Pancreas (tissue), 10 donors: ENCODE results near the gene SPACA6. TPM values are rescaled to one million over a fixed set of nuclear protein-coding genes. Genes with fewer than 3 reads are reported as not detected.
"Not testable (repeated sequence)": the region's sequence is repeated elsewhere in the genome, so short reads cannot be mapped to it uniquely, and the experiment has no call there.

Experiments
- ATAC-seq, 4 donors: fragments of 200-7000 bp; cut with Tn5 transposase; one replicate each; pipeline versions ENCODE4 v1.8.0 to v1.9.1; 2020; ENCODE audit warnings: mild to moderate bottlenecking in 4 of 4, moderate library complexity in 4 of 4
- DNase-seq, 6 donors: peaks; one replicate each; pipeline ENCODE4 v3.0.0-alpha.2; 2020
- FAIRE-seq: peaks from 2 replicates; lab custom pipeline; 2012; peaks lifted over from hg19 to GRCh38; lab: Jason Lieb, UNC
- H3K27ac ChIP-seq, 4 donors: fragments of 200-600 bp; sonication (generic); 1 replicate in 3 of 4; 2 replicates in 1 of 4; pipeline versions ENCODE4 v1.5.0 to v1.8.0; 2020
- H3K27me3 ChIP-seq, 4 donors: fragments of 200-600 bp; one replicate each; pipeline ENCODE4 v1.8.0; 2021
- H3K36me3 ChIP-seq, 3 donors: fragments of 200-600 bp; sonication (generic) in 1 of 3; one replicate each; pipeline versions ENCODE4 v1.5.0 to v1.8.0; 2020 to 2021
- H3K4me1 ChIP-seq, 3 donors: fragments of 200-600 bp; one replicate each; pipeline ENCODE4 v1.8.0; 2021
- H3K4me3 ChIP-seq, 4 donors: fragments of 200-600 bp; sonication (generic) in 2 of 4; one replicate each; pipeline versions ENCODE4 v1.5.0 to v1.8.0; 2020 to 2021
- H3K9me3 ChIP-seq, 4 donors: fragments of 200-600 bp; one replicate each; pipeline ENCODE4 v1.8.0; 2021
- CTCF ChIP-seq, 4 donors: fragments of 200-600 bp; sonication (generic) in 3 of 4; IDR thresholded peaks; one replicate each; pipeline versions ENCODE4 v1.5.0 to v1.8.0; 2021; ENCODE audit warnings: antibody characterized with exemption in 4 of 4
- WGBS, 2 donors: extraction: QIAGEN DNeasy Blood & Tissue Kit; methylation state at CpG; one replicate each; pipeline ENCODE4 v1.1.7; 2013; 5-methylcytosine and 5-hydroxymethylcytosine counted together
- intact Hi-C, 3 donors: fragments of 100-400 bp; cut with DNase I; formaldehyde crosslinking; loops; one replicate each; pipeline versions ENCODE4 v1.11.1 to v1.14.2; 2022
- polyA plus RNA-seq, 2 donors: library from polyadenylated mRNA; stranded (reverse); fragments of 200-250 nt; gene quantifications; one replicate each; pipeline ENCODE4 v1.2.3, GENCODE V29; 2013
- total RNA-seq, 6 donors: library from RNA; stranded (reverse); fragmentation: NEBNext Ultra II Directional in 4 of 6; extraction: Animal tissue kit (Norgen Biotek cat#: 25700) in 4 of 6; gene quantifications; one replicate each; pipeline versions ENCODE4 v1.2.1 to v1.2.4, GENCODE V29; 2021 to 2023
- donor health status: healthy with polysubstance abuse.
- donor health status: DM: no; HTN: no; CAD: no; lungs with moderate emphysema.
- donor health status: DM: no; HTN: no; CAD: no.
- donor health status: control.
- donor health status: control.
- donor health status: Bipolar disorder and iron deficiency.
- donor health status: DM: yes; HTN: yes; CAD: no.
- donor health status: DM: no; HTN: no; CAD: no.
- donor health status: DM: no; HTN: no; CAD: no.
- donor health status: DM: yes; HTN: yes; CAD: no.

Gene SPACA6
- total RNA-seq = 10 to 100 TPM in 1 of 6 donors, 1 to 10 TPM in 5; 3.8 to 12.4 (median 5.9) TPM
- 10 to 100 TPM; 27.2 to 29.4 TPM for polyA plus RNA-seq

GRCh38 chr19:51693260-51693659 lies at the start of gene SPACA6:
SPACA6 (plus strand) TSS chr19:51693330; CDS start chr19:51693527, 197 bp downstream.
- FAIRE-seq = no peak
- Histone ChIP-seq H3K4me1 (no peaks in the 10 kb centered on the region), H3K27me3 (no peaks in the 10 kb centered on the region), H3K36me3 (no peaks in the 10 kb centered on the region), H3K9me3 (no peaks in the 10 kb centered on the region), H3K27ac (no peak within 1 kb of the TSS), H3K4me3 (peak within 1 kb of the TSS in 2 of 4 donors; percentile 11 to 69)
- TF ChIP-seq CTCF (IDR thresholded peaks at IDR 0.05) = no peak
- intact Hi-C loops = no loop called here
- WGBS, 2 donors = 71 to 78% methylated on average over 8 of the region's 8 CpGs
- peak in 1 of 6 donors; percentile 26 for DNase-seq
- ATAC-seq = no peak

GRCh38 chr19:51644636-51645271 lies 48.4 kb upstream of the SPACA6 start:
- H3K4me3 ChIP-seq = no peak overlapping the region
- ATAC-seq = peak in 1 of 4 donors; percentile 46
- FAIRE-seq = no peak
- no peaks in the 10 kb centered on the region for H3K4me1 ChIP-seq
- intact Hi-C loops = no loop called here
- 29 to 33% methylated on average over 11 of the region's 11 CpGs for WGBS, 2 donors
- no peaks in the 10 kb centered on the region for H3K36me3 ChIP-seq
- peaks cover 0 to 3% (median 0%) of the 10 kb centered on the region in 4 donors for H3K27me3 ChIP-seq
- H3K27ac ChIP-seq = no peak overlapping the region
- no peak for TF ChIP-seq CTCF (IDR thresholded peaks at IDR 0.05)
- no peaks in the 10 kb centered on the region for H3K9me3 ChIP-seq
- no peak for DNase-seq

- DNase-seq, H3K9me3 ChIP-seq, H3K4me1 ChIP-seq, intact Hi-C loops, H3K4me3 ChIP-seq, H3K36me3 ChIP-seq, H3K27me3 ChIP-seq, H3K27ac ChIP-seq, FAIRE-seq: not testable (repeated sequence)
- 41 to 44% methylated on average over 2 to 6 of the region's 10 CpGs for WGBS, 2 donors
- ATAC-seq = peak in 2 of 4 donors; percentile 30 to 68
Observed at GRCh38 chr19:51646730-51647129, 46.4 kb upstream of the SPACA6 start, which contains the start of gene SIGLEC14. SIGLEC14 (minus strand) TSS chr19:51646825; CDS start chr19:51646759, 66 bp downstream.

- no peak for DNase-seq
- no peak for ATAC-seq
- H3K36me3 ChIP-seq = no peaks in the 10 kb centered on the region
- no peak for TF ChIP-seq CTCF (IDR thresholded peaks at IDR 0.05)
- 57 to 65% methylated on average over 6 of the region's 6 CpGs for WGBS, 2 donors
- FAIRE-seq = no peak
- no peaks in the 10 kb centered on the region for H3K9me3 ChIP-seq
- H3K27ac ChIP-seq = no peak overlapping the region
- no peak overlapping the region for H3K4me3 ChIP-seq
- peaks cover 0 to 1% (median 0%) of the 10 kb centered on the region in 4 donors for H3K27me3 ChIP-seq
- H3K4me1 ChIP-seq = no peaks in the 10 kb centered on the region
- intact Hi-C loops = no loop called here
Observed at GRCh38 chr19:51647318-51647717, 45.8 kb upstream of the SPACA6 start.

- TF ChIP-seq CTCF (IDR thresholded peaks at IDR 0.05) = no peak
- no peaks in the 10 kb centered on the region for H3K9me3 ChIP-seq
- WGBS, 2 donors = 59 to 68% methylated on average over 7 of the region's 7 CpGs
- FAIRE-seq (no peak), ATAC-seq (peak in 2 of 4 donors; percentile 50 to 77), DNase-seq (no peak)
- H3K36me3 ChIP-seq = no peaks in the 10 kb centered on the region
- no peaks in the 10 kb centered on the region for H3K4me1 ChIP-seq
- no peak overlapping the region for H3K4me3 ChIP-seq
- no peaks in the 10 kb centered on the region for H3K27me3 ChIP-seq
- intact Hi-C loops = loop anchor here in 2 of 3 donors (10.0 kb wide), 1 partner anchor 177 kb away; the partner anchor contains the start of gene CEACAM18 (in 2 of the 2)
- no peak overlapping the region for H3K27ac ChIP-seq
Observed at GRCh38 chr19:51651216-51651846, 41.8 kb upstream of the SPACA6 start.
